ENCODE data around the gene LPO. TPM values are rescaled to one million over a fixed set of nuclear protein-coding genes. Genes with fewer than 3 reads are reported as not detected.
A peak's percentile ranks its signal among the peaks of the same experiment; 100 is the strongest.

The LPO gene
- total RNA-seq, 1 donor from 2014 or later = not detected

DNA sequence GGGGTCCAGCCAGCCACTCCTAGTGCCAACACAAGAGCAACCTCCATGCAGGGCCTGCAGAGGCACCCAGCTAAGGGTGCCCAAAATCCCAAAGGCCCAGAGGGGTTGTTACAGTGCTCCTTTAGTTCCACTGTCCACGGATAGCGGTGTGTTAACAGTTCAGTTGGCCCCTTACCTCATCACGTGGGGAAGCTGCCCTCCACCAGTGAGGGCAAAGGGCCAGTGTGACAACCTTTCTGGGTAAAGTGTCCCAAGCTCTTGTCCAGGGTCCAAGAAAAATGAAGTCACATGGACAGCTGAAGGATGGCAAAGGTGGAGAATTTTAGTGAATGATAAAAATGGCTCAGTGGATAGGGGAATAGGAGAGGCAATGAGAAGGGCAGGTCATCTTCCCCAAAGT, 10.7 kb upstream of the LPO start:
- TF ChIP-seq, protein P1, sequence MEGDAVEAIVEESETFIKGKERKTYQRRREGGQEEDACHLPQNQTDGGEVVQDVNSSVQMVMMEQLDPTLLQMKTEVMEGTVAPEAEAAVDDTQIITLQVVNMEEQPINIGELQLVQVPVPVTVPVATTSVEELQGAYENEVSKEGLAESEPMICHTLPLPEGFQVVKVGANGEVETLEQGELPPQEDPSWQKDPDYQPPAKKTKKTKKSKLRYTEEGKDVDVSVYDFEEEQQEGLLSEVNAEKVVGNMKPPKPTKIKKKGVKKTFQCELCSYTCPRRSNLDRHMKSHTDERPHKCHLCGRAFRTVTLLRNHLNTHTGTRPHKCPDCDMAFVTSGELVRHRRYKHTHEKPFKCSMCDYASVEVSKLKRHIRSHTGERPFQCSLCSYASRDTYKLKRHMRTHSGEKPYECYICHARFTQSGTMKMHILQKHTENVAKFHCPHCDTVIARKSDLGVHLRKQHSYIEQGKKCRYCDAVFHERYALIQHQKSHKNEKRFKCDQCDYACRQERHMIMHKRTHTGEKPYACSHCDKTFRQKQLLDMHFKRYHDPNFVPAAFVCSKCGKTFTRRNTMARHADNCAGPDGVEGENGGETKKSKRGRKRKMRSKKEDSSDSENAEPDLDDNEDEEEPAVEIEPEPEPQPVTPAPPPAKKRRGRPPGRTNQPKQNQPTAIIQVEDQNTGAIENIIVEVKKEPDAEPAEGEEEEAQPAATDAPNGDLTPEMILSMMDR (IDR thresholded peaks at IDR 0.05; ENCODE audit: partially characterized antibody, unreplicated experiment) = no peak
- Mint-ChIP-seq H3K9me3 (ENCODE audit: unreplicated experiment) (peaks cover 3% of the 10 kb centered on the region), H3K27me3 (ENCODE audit: unreplicated experiment) (no peaks in the 10 kb centered on the region), H3K27ac (ENCODE audit: unreplicated experiment) (no peak overlapping the region), H3K4me1 (ENCODE audit: low read depth, unreplicated experiment) (peaks cover 13% of the 10 kb centered on the region), H3K4me3 (ENCODE audit: unreplicated experiment) (no peak overlapping the region), H3K36me3 (ENCODE audit: unreplicated experiment) (peaks cover 4% of the 10 kb centered on the region)
- DNase-seq = no peak

DNA sequence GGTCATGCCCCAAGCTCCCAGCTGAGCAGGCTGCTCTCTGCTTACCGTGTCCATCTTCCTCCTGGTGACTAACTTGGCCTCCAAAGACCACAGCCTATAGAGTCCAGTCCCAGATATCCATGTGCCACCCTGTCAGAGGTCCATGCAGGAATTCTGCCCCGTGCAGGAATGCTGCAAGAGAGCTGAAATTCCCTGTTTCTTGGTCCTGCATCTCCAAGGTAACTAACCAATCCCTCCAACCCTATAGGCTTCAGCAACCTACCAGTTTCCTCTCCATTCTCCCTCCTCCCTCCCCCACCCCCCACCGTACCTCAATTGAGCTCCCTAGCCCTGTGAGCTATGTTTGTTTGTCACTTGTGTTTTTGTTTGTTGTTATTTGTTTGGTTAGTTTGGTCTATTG, 9.7 kb upstream of the LPO start:
- H3K4me3 Mint-ChIP-seq (ENCODE audit: unreplicated experiment) = no peak overlapping the region
- no peaks in the 10 kb centered on the region for H3K27me3 Mint-ChIP-seq (ENCODE audit: unreplicated experiment)
- H3K9me3 Mint-ChIP-seq (ENCODE audit: unreplicated experiment) = peaks cover 3% of the 10 kb centered on the region
- peaks cover 14% of the 10 kb centered on the region for H3K4me1 Mint-ChIP-seq (ENCODE audit: low read depth, unreplicated experiment)
- H3K36me3 Mint-ChIP-seq (ENCODE audit: unreplicated experiment) = peaks cover 4% of the 10 kb centered on the region
- no peak overlapping the region for H3K27ac Mint-ChIP-seq (ENCODE audit: unreplicated experiment)
- TF ChIP-seq, protein P1 (IDR thresholded peaks at IDR 0.05; ENCODE audit: partially characterized antibody, unreplicated experiment) = no peak
- DNase-seq = no peak

DNA sequence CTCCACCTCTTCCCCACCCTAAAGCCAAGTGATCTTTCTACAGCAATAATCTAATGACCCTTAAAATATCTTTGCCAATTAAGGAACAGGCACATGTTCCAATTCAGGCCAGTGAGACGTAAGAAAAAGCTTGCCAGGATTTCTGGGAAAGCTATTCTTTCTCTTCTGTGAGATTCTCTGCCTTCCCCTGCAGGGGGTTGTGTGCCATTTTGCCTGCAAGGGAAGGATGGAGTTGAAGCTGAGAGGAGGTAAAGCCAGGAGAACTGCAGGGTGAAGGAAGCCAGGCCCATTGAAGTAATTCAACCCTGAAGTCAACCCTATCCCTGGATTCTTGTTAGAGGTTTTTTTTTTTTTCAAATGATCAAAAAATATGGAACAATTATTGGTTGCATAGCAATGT, 9.0 kb upstream of the LPO start:
- H3K36me3 Mint-ChIP-seq (ENCODE audit: unreplicated experiment) = peaks cover 4% of the 10 kb centered on the region
- H3K27me3 Mint-ChIP-seq (ENCODE audit: unreplicated experiment) = no peaks in the 10 kb centered on the region
- TF ChIP-seq, protein P1 (IDR thresholded peaks at IDR 0.05; ENCODE audit: partially characterized antibody, unreplicated experiment) = no peak
- peaks cover 3% of the 10 kb centered on the region for H3K9me3 Mint-ChIP-seq (ENCODE audit: unreplicated experiment)
- no peak overlapping the region for H3K4me3 Mint-ChIP-seq (ENCODE audit: unreplicated experiment)
- DNase-seq = no peak
- no peak overlapping the region for H3K27ac Mint-ChIP-seq (ENCODE audit: unreplicated experiment)
- peaks cover 14% of the 10 kb centered on the region for H3K4me1 Mint-ChIP-seq (ENCODE audit: low read depth, unreplicated experiment)

DNA sequence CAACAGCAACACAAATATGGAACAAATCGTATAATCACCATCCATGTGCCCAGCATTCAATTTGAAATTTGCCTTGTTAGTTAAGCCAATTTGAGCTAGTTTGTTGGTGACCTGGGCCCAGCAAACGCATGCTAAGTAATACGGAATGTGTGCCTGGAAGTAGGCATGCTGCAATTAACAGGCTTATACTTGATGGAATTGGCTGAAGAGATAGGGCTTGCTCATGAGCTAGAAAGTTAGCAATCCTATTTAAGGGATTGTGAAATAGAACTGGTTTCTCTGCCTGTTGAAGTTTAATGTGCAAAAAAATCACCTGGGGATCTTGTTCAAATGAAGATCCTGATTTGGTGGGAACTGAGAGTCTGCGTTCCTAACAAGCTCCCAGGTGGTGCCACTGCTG, 8.5 kb upstream of the LPO start:
- H3K9me3 Mint-ChIP-seq (ENCODE audit: unreplicated experiment) = peaks cover 3% of the 10 kb centered on the region
- TF ChIP-seq, protein P1 (IDR thresholded peaks at IDR 0.05; ENCODE audit: partially characterized antibody, unreplicated experiment) = no peak
- peaks cover under 1% of the 10 kb centered on the region for H3K27me3 Mint-ChIP-seq (ENCODE audit: unreplicated experiment)
- H3K4me1 Mint-ChIP-seq (ENCODE audit: low read depth, unreplicated experiment) = peaks cover 14% of the 10 kb centered on the region
- H3K36me3 Mint-ChIP-seq (ENCODE audit: unreplicated experiment) = peaks cover 4% of the 10 kb centered on the region
- no peak overlapping the region for H3K27ac Mint-ChIP-seq (ENCODE audit: unreplicated experiment)
- no peak for DNase-seq
- H3K4me3 Mint-ChIP-seq (ENCODE audit: unreplicated experiment) = no peak overlapping the region

DNA sequence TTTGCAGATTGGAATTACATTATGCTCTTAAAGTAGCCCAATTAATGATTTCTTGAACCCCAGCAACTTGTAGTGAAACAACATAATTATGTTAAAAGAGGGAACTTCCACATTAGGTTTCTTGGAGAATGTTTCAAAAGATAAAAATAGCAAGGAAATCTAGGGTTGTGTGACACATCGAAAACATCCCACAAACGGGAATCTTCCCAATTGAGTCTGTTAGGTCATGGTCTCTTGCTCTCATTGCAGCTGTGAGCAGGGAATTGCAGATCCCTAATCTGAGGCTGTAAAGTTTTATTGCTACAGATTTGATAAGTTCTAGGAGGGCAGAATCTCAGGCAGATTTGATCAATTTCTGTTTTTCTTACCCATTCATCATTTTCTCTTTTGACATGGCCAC, 6.7 kb upstream of the LPO start:
- H3K27me3 Mint-ChIP-seq (ENCODE audit: unreplicated experiment) = peaks cover 1% of the 10 kb centered on the region
- H3K4me3 Mint-ChIP-seq (ENCODE audit: unreplicated experiment) = peak overlapping the region; percentile 18
- TF ChIP-seq, protein P1 (IDR thresholded peaks at IDR 0.05; ENCODE audit: partially characterized antibody, unreplicated experiment) = no peak
- H3K4me1 Mint-ChIP-seq (ENCODE audit: low read depth, unreplicated experiment) = peaks cover 14% of the 10 kb centered on the region
- H3K36me3 Mint-ChIP-seq (ENCODE audit: unreplicated experiment) = peaks cover 4% of the 10 kb centered on the region
- peaks cover 3% of the 10 kb centered on the region for H3K9me3 Mint-ChIP-seq (ENCODE audit: unreplicated experiment)
- no peak for DNase-seq
- no peak overlapping the region for H3K27ac Mint-ChIP-seq (ENCODE audit: unreplicated experiment)
